Liver (tissue), 9 donors: Measurements from ENCODE around the gene WDR36. TPM values are rescaled to one million over a fixed set of nuclear protein-coding genes. Genes with fewer than 3 reads are reported as not detected.

ENCODE experiments used
- DNase-seq: peaks from one replicate; pipeline ENCODE4 v3.0.0-alpha.2; 2017; ENCODE audit warnings: low spot score
- H3K27ac ChIP-seq, 2 donors: one replicate each; pipeline ENCODE4 v1.7.0; 2013; ENCODE audit warnings: inconsistent platforms in 2 of 2, low read length in 2 of 2, control low read depth in 1 of 2, low read depth in 1 of 2, mild to moderate bottlenecking in 1 of 2
- H3K27me3 ChIP-seq, 4 donors: one replicate each; pipeline versions ENCODE4 v1.6.1 to v1.7.0; 2013; ENCODE audit warnings: low read length in 3 of 4, inconsistent platforms in 1 of 4, mild to moderate bottlenecking in 1 of 4, moderate library complexity in 1 of 4; ENCODE audit not compliant: control insufficient read depth in 4 of 4, insufficient read depth in 4 of 4
- H3K36me3 ChIP-seq, 4 donors: one replicate each; pipeline versions ENCODE4 v1.6.1 to v1.7.0; 2013; ENCODE audit warnings: low read length in 3 of 4, mild to moderate bottlenecking in 3 of 4, low read depth in 1 of 4, moderate library complexity in 1 of 4; ENCODE audit not compliant: control insufficient read depth in 4 of 4, insufficient read depth in 3 of 4
- H3K4me1 ChIP-seq, 4 donors: one replicate each; pipeline versions ENCODE4 v1.6.1 to v1.7.0; 2013; ENCODE audit warnings: low read length in 3 of 4, mild to moderate bottlenecking in 3 of 4, moderate library complexity in 1 of 4; ENCODE audit not compliant: control insufficient read depth in 4 of 4, insufficient read depth in 4 of 4
- H3K4me3 ChIP-seq, 3 donors: one replicate each; pipeline versions ENCODE4 v1.6.1 to v1.7.0; 2013; ENCODE audit warnings: low read length in 3 of 3, control low read depth in 1 of 3, low read depth in 1 of 3, mild to moderate bottlenecking in 1 of 3
- H3K9ac ChIP-seq, 2 donors: one replicate each; pipeline ENCODE4 v1.7.0; 2013; ENCODE audit warnings: low read length in 2 of 2, mild to moderate bottlenecking in 2 of 2, moderate library complexity in 2 of 2, control low read depth in 1 of 2, low read depth in 1 of 2
- H3K9me3 ChIP-seq, 4 donors: one replicate each; pipeline versions ENCODE4 v1.6.1 to v1.7.0; 2013; ENCODE audit warnings: low read length in 3 of 4; ENCODE audit not compliant: control insufficient read depth in 4 of 4
- ATF3 ChIP-seq: IDR thresholded peaks from 2 replicates; pipeline ENCODE4 v1.6.1; 2016; ENCODE audit warnings: antibody characterized with exemption
- EGR1 ChIP-seq, 2 donors: IDR thresholded peaks; 2 replicates each; pipeline ENCODE4 v1.6.1; 2016 to 2018; ENCODE audit warnings: antibody characterized with exemption in 2 of 2, low read depth in 2 of 2
- FOXA1 ChIP-seq: IDR thresholded peaks from 2 replicates; pipeline ENCODE4 v1.6.1; 2016; ENCODE audit warnings: antibody characterized with exemption
- FOXA2 ChIP-seq: IDR thresholded peaks from 2 replicates; pipeline ENCODE4 v1.6.1; 2016; ENCODE audit warnings: antibody characterized with exemption
- GABPA ChIP-seq, 2 donors: IDR thresholded peaks in 1 of 2; conservative IDR thresholded peaks in 1 of 2; 2 replicates each; pipeline ENCODE4 v1.6.1; 2016; ENCODE audit warnings: antibody characterized with exemption in 2 of 2, mild to moderate bottlenecking in 1 of 2, moderate library complexity in 1 of 2
- HNF4G ChIP-seq: IDR thresholded peaks from 2 replicates; pipeline ENCODE4 v1.6.1; 2016; ENCODE audit warnings: antibody characterized with exemption
- JUND ChIP-seq, 2 donors: IDR thresholded peaks; 2 replicates each; pipeline ENCODE4 v1.6.1; 2016; ENCODE audit warnings: antibody characterized with exemption in 2 of 2
- NR2F2 ChIP-seq: IDR thresholded peaks from 2 replicates; pipeline ENCODE4 v1.6.1; 2016; ENCODE audit warnings: antibody characterized with exemption
- RAD21 ChIP-seq, 2 donors: IDR thresholded peaks; 2 replicates each; pipeline ENCODE4 v1.6.1; 2016; ENCODE audit warnings: antibody characterized with exemption in 2 of 2, mild to moderate bottlenecking in 2 of 2
- REST ChIP-seq: IDR thresholded peaks from 2 replicates; pipeline ENCODE4 v1.6.1; 2016; ENCODE audit warnings: antibody characterized with exemption, mild to moderate bottlenecking
- RXRA ChIP-seq, 2 donors: IDR thresholded peaks; 2 replicates each; pipeline ENCODE4 v1.6.1; 2017 to 2018; ENCODE audit warnings: antibody characterized with exemption in 2 of 2, mild to moderate bottlenecking in 1 of 2
- SP1 ChIP-seq: IDR thresholded peaks from 2 replicates; pipeline ENCODE4 v1.6.1; 2018; ENCODE audit warnings: antibody characterized with exemption, mild to moderate bottlenecking
- TAF1 ChIP-seq: conservative IDR thresholded peaks from 2 replicates; pipeline ENCODE4 v1.6.1; 2016; ENCODE audit warnings: antibody characterized with exemption, mild to moderate bottlenecking
- YY1 ChIP-seq: IDR thresholded peaks from 2 replicates; pipeline ENCODE4 v1.6.1; 2016; ENCODE audit warnings: antibody characterized with exemption, mild to moderate bottlenecking
- WGBS: extraction: QIAGEN DNeasy Blood & Tissue Kit; methylation state at CpG from one replicate; pipeline ENCODE4 v1.1.7; 2013; 5-methylcytosine and 5-hydroxymethylcytosine counted together
- polyA plus RNA-seq, 2 donors: library from polyadenylated mRNA; stranded (reverse) in 1 of 2; unstranded in 1 of 2; fragments of 200-250 nt in 1 of 2; fragments of >200 nt in 1 of 2; fragmentation: Nextera tagmentation in 1 of 2; extraction: Ambion mirVana in 1 of 2; gene quantifications; one replicate each; pipeline versions ENCODE4 v1.2.1 to v1.2.3, GENCODE V29; 2013 to 2015
- total RNA-seq, 2 donors: library from RNA; depleted of rRNA; stranded (reverse); fragments of >200 nt; gene quantifications; one replicate each; pipeline ENCODE4 v1.2.3, GENCODE V29; 2014
- TF ChIP-seq, protein P1 (sequence below): fragments of 150-350 bp; IDR thresholded peaks from 2 replicates; pipeline ENCODE4 v1.5.1; 2017; ENCODE audit warnings: improper control_type of control experiment, low read depth, low read length; ENCODE audit not compliant: missing input control
- TF ChIP-seq, protein P2 (sequence below): IDR thresholded peaks from 2 replicates; pipeline ENCODE4 v1.6.1; 2016; ENCODE audit warnings: antibody characterized with exemption
- donor health status: healthy.
- donor health status: healthy.
- donor health status: healthy.
- donor health status: healthy.
- donor health status: healthy.

WDR36 gene
- total and polyA plus RNA-seq, 4 donors = 5.2 to 25.7 (median 12.1) TPM

DNA sequence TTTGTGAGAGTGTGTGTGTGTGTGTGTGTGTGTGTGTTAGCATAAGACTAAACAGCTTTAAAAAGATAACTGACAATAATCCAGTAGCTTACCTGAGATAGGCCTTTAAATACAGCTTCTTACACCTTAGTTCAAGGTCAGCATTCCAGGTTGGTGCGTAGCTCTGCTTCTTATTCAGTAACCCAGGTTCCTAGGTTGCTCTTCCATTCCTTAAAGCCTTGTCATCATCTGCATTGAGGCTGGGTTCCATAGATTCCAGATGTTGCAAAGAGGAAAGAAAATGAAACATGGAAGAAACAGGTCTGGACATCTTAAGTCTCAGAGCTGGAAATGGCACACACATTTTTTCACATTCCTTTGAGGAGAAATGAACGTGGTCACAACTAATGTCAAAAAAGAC is 78.1 kb downstream of the WDR36 start:
- H3K9me3 ChIP-seq = peaks cover 0 to 7% (median under 1%) of the 10 kb centered on the region in 4 donors
- no peak overlapping the region for H3K4me3 ChIP-seq
- no peaks in the 10 kb centered on the region for H3K4me1 ChIP-seq
- H3K36me3 ChIP-seq = no peaks in the 10 kb centered on the region
- no peak overlapping the region for H3K27ac ChIP-seq
- WGBS = 73% methylated on average over 2 of the region's 2 CpGs
- DNase-seq = no peak
- H3K9ac ChIP-seq = no peak overlapping the region
- peaks cover 0 to 6% (median 0%) of the 10 kb centered on the region in 4 donors for H3K27me3 ChIP-seq
- TF ChIP-seq RXRA (IDR thresholded peaks at IDR 0.05) (no peak), RAD21 (IDR thresholded peaks at IDR 0.05) (no peak), YY1 (no peak), NR2F2 (no peak), FOXA2 (no peak), SP1 (no peak), GABPA (IDR thresholded peaks at IDR 0.05 in 1 of 2, conservative IDR thresholded peaks at IDR 0.05 in 1 of 2) (no peak), ATF3 (no peak), FOXA1 (no peak), HNF4G (no peak), JUND (IDR thresholded peaks at IDR 0.05) (no peak), REST (no peak), TAF1 (no peak)
- TF ChIP-seq, protein P1, sequence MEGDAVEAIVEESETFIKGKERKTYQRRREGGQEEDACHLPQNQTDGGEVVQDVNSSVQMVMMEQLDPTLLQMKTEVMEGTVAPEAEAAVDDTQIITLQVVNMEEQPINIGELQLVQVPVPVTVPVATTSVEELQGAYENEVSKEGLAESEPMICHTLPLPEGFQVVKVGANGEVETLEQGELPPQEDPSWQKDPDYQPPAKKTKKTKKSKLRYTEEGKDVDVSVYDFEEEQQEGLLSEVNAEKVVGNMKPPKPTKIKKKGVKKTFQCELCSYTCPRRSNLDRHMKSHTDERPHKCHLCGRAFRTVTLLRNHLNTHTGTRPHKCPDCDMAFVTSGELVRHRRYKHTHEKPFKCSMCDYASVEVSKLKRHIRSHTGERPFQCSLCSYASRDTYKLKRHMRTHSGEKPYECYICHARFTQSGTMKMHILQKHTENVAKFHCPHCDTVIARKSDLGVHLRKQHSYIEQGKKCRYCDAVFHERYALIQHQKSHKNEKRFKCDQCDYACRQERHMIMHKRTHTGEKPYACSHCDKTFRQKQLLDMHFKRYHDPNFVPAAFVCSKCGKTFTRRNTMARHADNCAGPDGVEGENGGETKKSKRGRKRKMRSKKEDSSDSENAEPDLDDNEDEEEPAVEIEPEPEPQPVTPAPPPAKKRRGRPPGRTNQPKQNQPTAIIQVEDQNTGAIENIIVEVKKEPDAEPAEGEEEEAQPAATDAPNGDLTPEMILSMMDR = no peak

GRCh38 chr5:111172504-111172903 is 80.4 kb downstream of the WDR36 start:
- WGBS = 63% methylated on average over 3 of the region's 3 CpGs
- peaks cover 0 to 6% (median 0%) of the 10 kb centered on the region in 4 donors for H3K27me3 ChIP-seq
- H3K36me3 ChIP-seq = no peaks in the 10 kb centered on the region
- no peaks in the 10 kb centered on the region for H3K4me1 ChIP-seq
- no peak for TF ChIP-seq SP1
- TF ChIP-seq YY1 = no peak
- no peak for TF ChIP-seq EGR1 (IDR thresholded peaks at IDR 0.05; ENCODE audit: low read depth in 2 of 2)
- TF ChIP-seq, protein P2, sequence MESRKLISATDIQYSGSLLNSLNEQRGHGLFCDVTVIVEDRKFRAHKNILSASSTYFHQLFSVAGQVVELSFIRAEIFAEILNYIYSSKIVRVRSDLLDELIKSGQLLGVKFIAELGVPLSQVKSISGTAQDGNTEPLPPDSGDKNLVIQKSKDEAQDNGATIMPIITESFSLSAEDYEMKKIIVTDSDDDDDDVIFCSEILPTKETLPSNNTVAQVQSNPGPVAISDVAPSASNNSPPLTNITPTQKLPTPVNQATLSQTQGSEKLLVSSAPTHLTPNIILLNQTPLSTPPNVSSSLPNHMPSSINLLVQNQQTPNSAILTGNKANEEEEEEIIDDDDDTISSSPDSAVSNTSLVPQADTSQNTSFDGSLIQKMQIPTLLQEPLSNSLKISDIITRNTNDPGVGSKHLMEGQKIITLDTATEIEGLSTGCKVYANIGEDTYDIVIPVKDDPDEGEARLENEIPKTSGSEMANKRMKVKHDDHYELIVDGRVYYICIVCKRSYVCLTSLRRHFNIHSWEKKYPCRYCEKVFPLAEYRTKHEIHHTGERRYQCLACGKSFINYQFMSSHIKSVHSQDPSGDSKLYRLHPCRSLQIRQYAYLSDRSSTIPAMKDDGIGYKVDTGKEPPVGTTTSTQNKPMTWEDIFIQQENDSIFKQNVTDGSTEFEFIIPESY = no peak
- TF ChIP-seq RXRA (IDR thresholded peaks at IDR 0.05) = no peak
- TF ChIP-seq ATF3 = no peak
- no peak for TF ChIP-seq TAF1
- H3K4me3 ChIP-seq = no peak overlapping the region
- DNase-seq = no peak
- peaks cover 0 to 7% (median under 1%) of the 10 kb centered on the region in 4 donors for H3K9me3 ChIP-seq
- no peak overlapping the region for H3K27ac ChIP-seq
- no peak overlapping the region for H3K9ac ChIP-seq
